Measurements from ENCODE around the gene ABHD16B. TPM values are rescaled to one million over a fixed set of nuclear protein-coding genes. Genes with fewer than 3 reads are reported as not detected.
A peak's percentile ranks its signal among the peaks of the same experiment; 100 is the strongest.

ABHD16B gene
- total RNA-seq: not detected

GRCh38 chr20:63861365-63861934 is at the start of gene ABHD16B:
Gene ABHD16B, plus strand, starts transcription at chr20:63861498. Its CDS starts 43 bp downstream, at chr20:63861541.
- TF ChIP-seq POLR2A (IDR thresholded peaks at IDR 0.05): no peak
- no peak for TF ChIP-seq CTCF (IDR thresholded peaks at IDR 0.05)
- DNase-seq: no peak
- peaks cover 0 to 14% (median 0%) of the 10 kb centered on the region in 3 donors for H3K36me3 ChIP-seq
- no peak within 1 kb of the TSS for H3K27ac ChIP-seq
- H3K27me3 ChIP-seq: no peaks in the 10 kb centered on the region
- H3K4me3 ChIP-seq: no peak within 1 kb of the TSS
- H3K4me1 ChIP-seq: peaks cover 0 to 41% (median 25%) of the 10 kb centered on the region in 4 donors
- H3K9me3 ChIP-seq: no peaks in the 10 kb centered on the region

- H3K4me3 ChIP-seq: no peak overlapping the region
- TF ChIP-seq CTCF (IDR thresholded peaks at IDR 0.05): no peak
- no peak for TF ChIP-seq POLR2A (IDR thresholded peaks at IDR 0.05)
These were observed 46.2 kb upstream of the ABHD16B start for GRCh38 chr20:63814891-63815614.

GRCh38 chr20:63815615-63816253 is 45.6 kb upstream of the ABHD16B start:
- Histone ChIP-seq H3K9me3 (no peaks in the 10 kb centered on the region), H3K27me3 (no peaks in the 10 kb centered on the region), H3K4me1 (peaks cover 0 to 8% (median 0%) of the 10 kb centered on the region in 4 donors), H3K36me3 (no peaks in the 10 kb centered on the region), H3K4me3 (no peak overlapping the region), H3K27ac (no peak overlapping the region)
- no peak for DNase-seq
- TF ChIP-seq POLR2A (IDR thresholded peaks at IDR 0.05) (no peak), CTCF (IDR thresholded peaks at IDR 0.05) (no peak)

More at GRCh38 chr20:63814891-63815614, 46.2 kb upstream of the ABHD16B start:
- no peak overlapping the region for H3K27ac ChIP-seq
- no peaks in the 10 kb centered on the region for H3K27me3 ChIP-seq
- H3K4me1 ChIP-seq: peaks cover 0 to 8% (median 0%) of the 10 kb centered on the region in 4 donors
- no peaks in the 10 kb centered on the region for H3K36me3 ChIP-seq
- H3K9me3 ChIP-seq: no peaks in the 10 kb centered on the region
- no peak for DNase-seq

- Histone ChIP-seq H3K9me3 (no peaks in the 10 kb centered on the region), H3K4me1 (peaks cover 0 to 8% (median 0%) of the 10 kb centered on the region in 4 donors), H3K27ac (no peak overlapping the region), H3K4me3 (peak overlapping the region in 2 of 4 donors; percentile 9 to 11), H3K27me3 (no peaks in the 10 kb centered on the region), H3K36me3 (no peaks in the 10 kb centered on the region)
- peak in 1 of 3 donors; percentile 67 for DNase-seq
- TF ChIP-seq POLR2A (IDR thresholded peaks at IDR 0.05) (no peak), CTCF (IDR thresholded peaks at IDR 0.05) (peak in 4 of 6 experiments; percentile 12 to 54 (median 40))
These were observed 41.9 kb upstream of the ABHD16B start for GRCh38 chr20:63819224-63819921.

GRCh38 chr20:63821811-63822210 is 39.5 kb upstream of the ABHD16B start:
- Histone ChIP-seq H3K36me3 (no peaks in the 10 kb centered on the region), H3K4me3 (no peak overlapping the region), H3K4me1 (peaks cover 0 to 8% (median 0%) of the 10 kb centered on the region in 4 donors), H3K27me3 (no peaks in the 10 kb centered on the region), H3K9me3 (no peaks in the 10 kb centered on the region), H3K27ac (no peak overlapping the region)
- TF ChIP-seq CTCF (IDR thresholded peaks at IDR 0.05) (no peak), POLR2A (IDR thresholded peaks at IDR 0.05) (no peak)
- DNase-seq: no peak

Measured in Peyer's patch (tissue), 4 donors.